Testis (tissue), 3 donors: ENCODE data around the gene KCNE3. TPM values are rescaled to one million over a fixed set of nuclear protein-coding genes. Genes with fewer than 3 reads are reported as not detected.
"Not testable (repeated sequence)": the region's sequence is repeated elsewhere in the genome, so short reads cannot be mapped to it uniquely, and the experiment has no call there.

Experiments used
- DNase-seq: peaks from one replicate; pipeline ENCODE4 v3.0.0-alpha.2; 2019
- H3K27ac ChIP-seq, 2 donors: fragments of 200-600 bp; sonication (generic); one replicate each; pipeline ENCODE4 v1.5.1; 2019
- H3K27me3 ChIP-seq: fragments of 200-600 bp; sonication (generic); one replicate; pipeline ENCODE4 v1.5.1; 2019
- H3K36me3 ChIP-seq: fragments of 200-600 bp; sonication (generic); one replicate; pipeline ENCODE4 v1.5.1; 2017; ENCODE audit warnings: low read depth; ENCODE audit errors: missing control alignments
- H3K4me1 ChIP-seq: fragments of 200-600 bp; sonication (generic); one replicate; pipeline ENCODE4 v1.5.1; 2019
- H3K4me3 ChIP-seq, 2 donors: fragments of 200-600 bp; sonication (generic); one replicate each; pipeline ENCODE4 v1.5.1; 2017 to 2019
- H3K9me3 ChIP-seq: fragments of 200-600 bp; sonication (generic); one replicate; pipeline ENCODE4 v1.5.1; 2017
- CTCF ChIP-seq, 3 experiments: fragments of 450-650 bp in 2 of 3; fragments of 200-600 bp in 1 of 3; sonication (generic) in 1 of 3; IDR thresholded peaks; one replicate each; pipeline ENCODE4 v1.5.1; 2016 to 2019; ENCODE audit warnings: antibody characterized with exemption in 3 of 3, mild to moderate bottlenecking in 2 of 3, moderate library complexity in 1 of 3
- POLR2A ChIP-seq: fragments of 450-650 bp; IDR thresholded peaks from one replicate; pipeline ENCODE4 v1.6.1; 2017; ENCODE audit warnings: antibody characterized with exemption, mild to moderate bottlenecking, moderate library complexity
- WGBS, 2 donors: methylation state at CpG; one replicate each; pipeline ENCODE4 v1.1.5; 2018; 5-methylcytosine and 5-hydroxymethylcytosine counted together
- intact Hi-C: fragments of 100-400 bp; cut with DNase I; formaldehyde crosslinking; loops from one replicate; pipeline ENCODE4 v1.15.1; 2023; ENCODE audit warnings: low total_unique reads
- polyA plus RNA-seq: library from polyadenylated mRNA; stranded (reverse); fragments of 350-450 nt; fragmentation: Illumina TruSeq; extraction: RNeasy Lipid Tissue Mini Kit (QIAGEN cat#74804); gene quantifications from one replicate; pipeline ENCODE4 v1.2.3, GENCODE V29; 2014; ENCODE audit warnings: low read depth, low replicate concordance; ENCODE audit not compliant: insufficient read depth
- total RNA-seq, 2 donors: library from RNA; depleted of rRNA; stranded (reverse); fragments of >200 nt; gene quantifications; one replicate each; pipeline ENCODE4 v1.2.3, GENCODE V29; 2016

KCNE3 gene
- total and polyA plus RNA-seq, 3 donors from 2014 or later = 3.3 to 4.1 (median 4.0) TPM

- Histone ChIP-seq H3K4me1 (no peaks in the 10 kb centered on the region), H3K9me3 (no peaks in the 10 kb centered on the region), H3K27me3 (no peaks in the 10 kb centered on the region), H3K27ac (no peak overlapping the region), H3K4me3 (no peak overlapping the region), H3K36me3 (no peaks in the 10 kb centered on the region)
- no peak for DNase-seq
- intact Hi-C loops = no loop called here
- TF ChIP-seq CTCF (IDR thresholded peaks at IDR 0.05) = no peak
- TF ChIP-seq POLR2A = no peak
- WGBS, 2 donors = 84 to 85% methylated on average over 4 of the region's 4 CpGs
Observed at GRCh38 chr11:74417860-74418508, 49.4 kb downstream of the KCNE3 start.

GRCh38 chr11:74417379-74417804 lies 50.0 kb downstream of the KCNE3 start:
- WGBS, 2 donors = 48% methylated on average over 1 of the region's 1 CpG
- Histone ChIP-seq H3K4me3 (no peak overlapping the region), H3K27ac (no peak overlapping the region), H3K36me3 (no peaks in the 10 kb centered on the region), H3K9me3 (no peaks in the 10 kb centered on the region), H3K4me1 (no peaks in the 10 kb centered on the region), H3K27me3 (no peaks in the 10 kb centered on the region)
- intact Hi-C loops = no loop called here
- TF ChIP-seq CTCF (IDR thresholded peaks at IDR 0.05) (no peak), POLR2A (no peak)
- DNase-seq = no peak

GRCh38 chr11:74416974-74417373 lies 50.4 kb downstream of the KCNE3 start:
- H3K4me1 ChIP-seq, H3K9me3 ChIP-seq, H3K27ac ChIP-seq, H3K4me3 ChIP-seq, DNase-seq, H3K27me3 ChIP-seq, H3K36me3 ChIP-seq, intact Hi-C loops: not testable (repeated sequence)
- WGBS, 2 donors = 87 to 93% methylated on average over 1 of the region's 1 CpG

- H3K4me3 ChIP-seq = no peak overlapping the region
- H3K9me3 ChIP-seq = no peaks in the 10 kb centered on the region
- WGBS, 2 donors = 57 to 59% methylated on average over 11 of the region's 11 CpGs
- DNase-seq = no peak
- no peak for TF ChIP-seq POLR2A
- TF ChIP-seq CTCF (IDR thresholded peaks at IDR 0.05) = no peak
- H3K4me1 ChIP-seq = no peaks in the 10 kb centered on the region
- H3K36me3 ChIP-seq = no peaks in the 10 kb centered on the region
- intact Hi-C loops = no loop called here
- no peaks in the 10 kb centered on the region for H3K27me3 ChIP-seq
- no peak overlapping the region for H3K27ac ChIP-seq
Observed at GRCh38 chr11:74412733-74413359, 54.5 kb downstream of the KCNE3 start.

GRCh38 chr11:74412321-74412720 lies 55.0 kb downstream of the KCNE3 start:
- DNase-seq = no peak
- intact Hi-C loops = no loop called here
- H3K27ac ChIP-seq = no peak overlapping the region
- H3K36me3 ChIP-seq = no peaks in the 10 kb centered on the region
- no peak for TF ChIP-seq CTCF (IDR thresholded peaks at IDR 0.05)
- H3K27me3 ChIP-seq = no peaks in the 10 kb centered on the region
- WGBS, 2 donors = 64 to 83% methylated on average over 2 of the region's 2 CpGs
- no peak overlapping the region for H3K4me3 ChIP-seq
- no peaks in the 10 kb centered on the region for H3K4me1 ChIP-seq
- H3K9me3 ChIP-seq = no peaks in the 10 kb centered on the region
